Measurements from ENCODE around the gene CCAR1. TPM values are rescaled to one million over a fixed set of nuclear protein-coding genes. Genes with fewer than 3 reads are reported as not detected.

CCAR1 gene
- total and polyA plus RNA-seq, 10 of the 15 experiments (the other 5 are each of a cell fraction or from before 2014, with no cell fraction given): 35.5 to 124 (median 79.0) TPM

DNA sequence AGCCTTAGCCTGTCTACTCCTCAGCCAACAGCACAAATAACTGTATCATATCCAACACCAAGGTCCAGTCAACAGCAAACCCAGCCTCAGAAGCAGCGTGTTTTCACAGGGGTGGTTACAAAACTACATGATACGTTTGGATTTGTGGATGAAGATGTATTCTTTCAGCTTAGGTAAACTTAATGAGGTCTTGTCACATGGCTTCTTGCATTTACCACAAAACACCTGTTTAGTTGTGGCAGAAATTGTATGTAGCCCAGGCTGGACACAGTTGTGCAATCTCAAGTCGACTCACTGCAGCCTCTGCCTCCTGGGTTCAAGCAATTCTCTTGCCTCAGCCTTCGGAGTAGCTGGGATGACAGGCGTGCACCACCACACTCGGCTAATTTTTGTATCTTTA, 21.4 kb downstream of the CCAR1 start:
- Histone ChIP-seq H3K9ac (ENCODE audit: control insufficient read depth, insufficient read depth, low read length) (no peak overlapping the region), H4K20me1 (ENCODE audit: control insufficient read depth, insufficient read depth) (no peaks in the 10 kb centered on the region), H3K79me2 (ENCODE audit: control insufficient read depth, insufficient read depth, low read length) (no peaks in the 10 kb centered on the region), H3K9me3 (replicated peaks; ENCODE audit: control insufficient read depth, insufficient read depth, low read length) (no peaks in the 10 kb centered on the region), H3K36me3 (ENCODE audit: control insufficient read depth in 2 of 2, insufficient read depth in 2 of 2, low read length in 1 of 2) (peaks cover 5 to 9% of the 10 kb centered on the region in 2 experiments), H3K4me1 (ENCODE audit: control insufficient read depth, insufficient read depth, low read length) (no peaks in the 10 kb centered on the region), H3K4me3 (no peak overlapping the region), H2AFZ (ENCODE audit: control insufficient read depth, low read depth, low read length) (no peak overlapping the region), H3K4me2 (ENCODE audit: control insufficient read depth, insufficient read depth) (no peak overlapping the region), H3K27me3 (replicated peaks in 1 of 2; ENCODE audit: control insufficient read depth in 2 of 2, insufficient read depth in 2 of 2, low read length in 1 of 2) (no peaks in the 10 kb centered on the region), H3K27ac (ENCODE audit: control insufficient read depth, insufficient read depth) (no peak overlapping the region)
- ATAC-seq (no peak), DNase-seq (ENCODE audit: low read depth, low spot score) (no peak), FAIRE-seq (no peak)
- ChIA-PET CTCF (interaction anchor here (0.7 to 1.3 kb wide), 2 partner anchors 12 to 192 kb away, joined by 3 to 5 read pairs; no protein-coding TSS in a partner anchor), POLR2A (interaction anchor here (0.7 kb wide), 1 partner anchor 209 kb away, joined by 4 read pairs; no protein-coding TSS in a partner anchor), SMC1A (ENCODE audit: uncharacterized antibody, unreplicated experiment) (no interaction called here), RAD21 (ENCODE audit: unreplicated experiment) (no interaction called here)
- BruUV-seq (replicated peaks): no TSS peak
- intact Hi-C loops (cut with micrococcal nuclease; ENCODE audit: unreplicated experiment) (no loop called here), in situ Hi-C loops (cut with MboI) (no loop called here)
- WGBS (ENCODE audit: insufficient coverage, insufficient replicate concordance, low lambda C conversion rate, missing lambda C conversion rate): 49% methylated on average over 6 of the region's 6 CpGs
- TF ChIP-seq PAX8 (IDR thresholded peaks at IDR 0.05) (no peak), ZNF592 (IDR thresholded peaks at IDR 0.05) (no peak), CHD2 (IDR thresholded peaks at IDR 0.05; ENCODE audit: borderline replicate concordance, low read depth, low read length) (no peak), ZNF24 (IDR thresholded peaks at IDR 0.05) (no peak), FOS (IDR thresholded peaks at IDR 0.05; ENCODE audit: borderline replicate concordance, extremely low read depth, insufficient read length) (no peak), SUZ12 (IDR thresholded peaks at IDR 0.05; ENCODE audit: unreplicated experiment) (no peak), RCOR1 (conservative IDR thresholded peaks at IDR 0.05; ENCODE audit: low read depth, low read length) (no peak), EED (IDR thresholded peaks at IDR 0.05; ENCODE audit: low read depth) (no peak), BRCA1 (IDR thresholded peaks at IDR 0.05; ENCODE audit: low read depth, low read length) (no peak), BCLAF1 (IDR thresholded peaks at IDR 0.05) (no peak), GATAD2B (conservative IDR thresholded peaks at IDR 0.05; ENCODE audit: low read depth) (no peak), CHD4 (IDR thresholded peaks at IDR 0.05) (no peak)
- TF ChIP-seq, protein P1, sequence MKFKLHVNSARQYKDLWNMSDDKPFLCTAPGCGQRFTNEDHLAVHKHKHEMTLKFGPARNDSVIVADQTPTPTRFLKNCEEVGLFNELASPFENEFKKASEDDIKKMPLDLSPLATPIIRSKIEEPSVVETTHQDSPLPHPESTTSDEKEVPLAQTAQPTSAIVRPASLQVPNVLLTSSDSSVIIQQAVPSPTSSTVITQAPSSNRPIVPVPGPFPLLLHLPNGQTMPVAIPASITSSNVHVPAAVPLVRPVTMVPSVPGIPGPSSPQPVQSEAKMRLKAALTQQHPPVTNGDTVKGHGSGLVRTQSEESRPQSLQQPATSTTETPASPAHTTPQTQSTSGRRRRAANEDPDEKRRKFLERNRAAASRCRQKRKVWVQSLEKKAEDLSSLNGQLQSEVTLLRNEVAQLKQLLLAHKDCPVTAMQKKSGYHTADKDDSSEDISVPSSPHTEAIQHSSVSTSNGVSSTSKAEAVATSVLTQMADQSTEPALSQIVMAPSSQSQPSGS (IDR thresholded peaks at IDR 0.05; ENCODE audit: low read length): no peak
- TF ChIP-seq, protein P2, sequence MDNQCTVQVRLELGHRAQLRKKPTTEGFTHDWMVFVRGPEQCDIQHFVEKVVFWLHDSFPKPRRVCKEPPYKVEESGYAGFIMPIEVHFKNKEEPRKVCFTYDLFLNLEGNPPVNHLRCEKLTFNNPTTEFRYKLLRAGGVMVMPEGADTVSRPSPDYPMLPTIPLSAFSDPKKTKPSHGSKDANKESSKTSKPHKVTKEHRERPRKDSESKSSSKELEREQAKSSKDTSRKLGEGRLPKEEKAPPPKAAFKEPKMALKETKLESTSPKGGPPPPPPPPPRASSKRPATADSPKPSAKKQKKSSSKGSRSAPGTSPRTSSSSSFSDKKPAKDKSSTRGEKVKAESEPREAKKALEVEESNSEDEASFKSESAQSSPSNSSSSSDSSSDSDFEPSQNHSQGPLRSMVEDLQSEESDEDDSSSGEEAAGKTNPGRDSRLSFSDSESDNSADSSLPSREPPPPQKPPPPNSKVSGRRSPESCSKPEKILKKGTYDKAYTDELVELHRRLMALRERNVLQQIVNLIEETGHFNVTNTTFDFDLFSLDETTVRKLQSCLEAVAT (IDR thresholded peaks at IDR 0.05): no peak
